SK-N-SH (cell line): Measurements from ENCODE around the gene TADA2B.

Experiments
- MXI1 ChIP-seq: IDR thresholded peaks from 2 replicates; pipeline ENCODE4 v1.6.1; 2012; ENCODE audit warnings: mild to moderate bottlenecking, low read depth, low read length, improper control_type of control experiment
- POLR2AphosphoS5 ChIP-seq: IDR thresholded peaks from 2 replicates; pipeline ENCODE4 v1.6.1; 2012; ENCODE audit warnings: low read depth, low read length
- TCF12 ChIP-seq: IDR thresholded peaks from 2 replicates; pipeline ENCODE4 v1.4.0; 2012
- TF ChIP-seq, protein P1 (sequence below): fragments of 200-600 bp; sonication (generic); IDR thresholded peaks from 2 replicates; pipeline ENCODE4 v1.6.1; 2017; ENCODE audit warnings: antibody characterized with exemption, mild to moderate bottlenecking, moderate library complexity
- TF ChIP-seq, protein P2 (sequence below): fragments of 150-350 bp; IDR thresholded peaks from 2 replicates; pipeline ENCODE4 v1.6.1; 2017; ENCODE audit warnings: antibody characterized with exemption, low read length, low read depth, borderline replicate concordance

DNA sequence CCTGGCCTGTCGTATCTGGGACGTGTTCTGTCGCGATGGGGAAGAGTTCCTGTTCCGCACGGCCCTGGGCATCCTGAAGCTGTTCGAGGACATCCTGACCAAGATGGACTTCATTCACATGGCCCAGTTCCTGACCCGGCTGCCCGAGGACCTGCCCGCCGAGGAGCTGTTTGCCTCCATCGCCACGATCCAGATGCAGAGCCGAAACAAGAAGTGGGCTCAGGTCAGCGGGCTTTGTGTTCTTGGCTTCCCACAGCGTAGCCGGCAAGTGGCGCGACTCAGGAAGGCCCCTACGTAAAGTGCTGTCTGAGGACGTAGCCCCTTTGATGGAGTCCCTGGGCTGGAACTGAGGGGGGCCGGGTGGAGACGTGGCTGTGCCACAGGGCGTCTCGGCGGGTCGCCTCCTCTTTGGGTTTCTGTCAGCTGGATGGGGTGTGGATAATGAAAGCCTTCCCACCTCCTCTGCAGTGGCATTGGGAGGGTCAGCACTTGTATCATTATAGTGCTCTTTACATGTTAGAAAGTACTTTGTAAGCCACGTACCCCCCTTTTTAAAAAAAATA, 18.1 kb upstream of the TADA2B start:
- TF ChIP-seq, protein P1, sequence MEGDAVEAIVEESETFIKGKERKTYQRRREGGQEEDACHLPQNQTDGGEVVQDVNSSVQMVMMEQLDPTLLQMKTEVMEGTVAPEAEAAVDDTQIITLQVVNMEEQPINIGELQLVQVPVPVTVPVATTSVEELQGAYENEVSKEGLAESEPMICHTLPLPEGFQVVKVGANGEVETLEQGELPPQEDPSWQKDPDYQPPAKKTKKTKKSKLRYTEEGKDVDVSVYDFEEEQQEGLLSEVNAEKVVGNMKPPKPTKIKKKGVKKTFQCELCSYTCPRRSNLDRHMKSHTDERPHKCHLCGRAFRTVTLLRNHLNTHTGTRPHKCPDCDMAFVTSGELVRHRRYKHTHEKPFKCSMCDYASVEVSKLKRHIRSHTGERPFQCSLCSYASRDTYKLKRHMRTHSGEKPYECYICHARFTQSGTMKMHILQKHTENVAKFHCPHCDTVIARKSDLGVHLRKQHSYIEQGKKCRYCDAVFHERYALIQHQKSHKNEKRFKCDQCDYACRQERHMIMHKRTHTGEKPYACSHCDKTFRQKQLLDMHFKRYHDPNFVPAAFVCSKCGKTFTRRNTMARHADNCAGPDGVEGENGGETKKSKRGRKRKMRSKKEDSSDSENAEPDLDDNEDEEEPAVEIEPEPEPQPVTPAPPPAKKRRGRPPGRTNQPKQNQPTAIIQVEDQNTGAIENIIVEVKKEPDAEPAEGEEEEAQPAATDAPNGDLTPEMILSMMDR: no peak
- TF ChIP-seq TCF12: no peak
- TF ChIP-seq POLR2AphosphoS5: no peak
- TF ChIP-seq MXI1: no peak
- TF ChIP-seq, protein P2, sequence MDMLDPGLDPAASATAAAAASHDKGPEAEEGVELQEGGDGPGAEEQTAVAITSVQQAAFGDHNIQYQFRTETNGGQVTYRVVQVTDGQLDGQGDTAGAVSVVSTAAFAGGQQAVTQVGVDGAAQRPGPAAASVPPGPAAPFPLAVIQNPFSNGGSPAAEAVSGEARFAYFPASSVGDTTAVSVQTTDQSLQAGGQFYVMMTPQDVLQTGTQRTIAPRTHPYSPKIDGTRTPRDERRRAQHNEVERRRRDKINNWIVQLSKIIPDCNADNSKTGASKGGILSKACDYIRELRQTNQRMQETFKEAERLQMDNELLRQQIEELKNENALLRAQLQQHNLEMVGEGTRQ: no peak
